ENCODE measurements around the gene RGS21. TPM values are rescaled to one million over a fixed set of nuclear protein-coding genes. Genes with fewer than 3 reads are reported as not detected.
"Not testable (repeated sequence)": the region's sequence is repeated elsewhere in the genome, so short reads cannot be mapped to it uniquely, and the experiment has no call there.

The RGS21 gene, protein sequence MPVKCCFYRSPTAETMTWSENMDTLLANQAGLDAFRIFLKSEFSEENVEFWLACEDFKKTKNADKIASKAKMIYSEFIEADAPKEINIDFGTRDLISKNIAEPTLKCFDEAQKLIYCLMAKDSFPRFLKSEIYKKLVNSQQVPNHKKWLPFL
- total RNA-seq: not detected

- peak; percentile 1 for DNase-seq
Observed at GRCh38 chr1:192316942-192317450, at the start of gene RGS21. Gene RGS21 (plus strand): TSS chr1:192316992. CDS start chr1:192343037, 26,045 bp downstream.

GRCh38 chr1:192268468-192269052 is 48.2 kb upstream of the RGS21 start:
- DNase-seq: no peak

DNA sequence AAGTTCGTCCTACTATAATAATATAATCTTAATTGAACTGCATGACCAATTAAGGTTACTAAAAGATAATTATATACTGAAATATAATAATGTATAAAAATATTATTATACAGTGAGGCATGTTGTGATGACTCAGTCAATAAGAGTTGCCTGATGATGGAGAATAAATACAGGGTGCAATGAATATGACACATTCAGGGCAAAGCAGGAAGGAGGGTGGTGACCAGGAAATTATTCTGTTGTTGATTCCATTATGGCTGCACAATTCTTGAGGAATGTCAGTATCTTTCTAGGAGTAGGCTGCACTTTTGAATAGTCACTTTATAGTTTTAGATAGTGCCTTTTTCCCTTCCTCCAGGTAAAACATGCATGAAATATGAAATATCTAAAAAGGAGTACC is 46.4 kb upstream of the RGS21 start:
- DNase-seq: no peak

- no peak for DNase-seq
Observed at GRCh38 chr1:192272732-192273131, 44.1 kb upstream of the RGS21 start.

DNA sequence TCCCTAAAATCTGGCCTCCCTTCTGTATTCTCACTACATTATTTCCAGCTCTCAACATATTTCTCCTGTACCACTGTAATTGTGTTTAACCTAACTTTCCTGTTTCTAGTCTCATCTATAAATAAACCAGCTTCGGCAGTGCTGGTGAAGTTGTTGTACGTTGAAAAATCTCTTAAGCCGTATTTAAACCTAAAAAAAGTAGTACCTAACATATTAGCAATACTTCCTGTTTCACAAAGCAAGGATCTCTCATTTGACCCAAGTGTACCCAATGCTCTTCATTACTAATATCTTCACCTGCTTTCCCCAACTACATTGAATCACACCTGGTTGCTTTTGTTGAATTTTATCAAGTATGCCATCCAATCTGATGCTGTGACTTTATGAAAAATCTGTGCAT is 42.2 kb upstream of the RGS21 start:
- DNase-seq: no peak

DNA sequence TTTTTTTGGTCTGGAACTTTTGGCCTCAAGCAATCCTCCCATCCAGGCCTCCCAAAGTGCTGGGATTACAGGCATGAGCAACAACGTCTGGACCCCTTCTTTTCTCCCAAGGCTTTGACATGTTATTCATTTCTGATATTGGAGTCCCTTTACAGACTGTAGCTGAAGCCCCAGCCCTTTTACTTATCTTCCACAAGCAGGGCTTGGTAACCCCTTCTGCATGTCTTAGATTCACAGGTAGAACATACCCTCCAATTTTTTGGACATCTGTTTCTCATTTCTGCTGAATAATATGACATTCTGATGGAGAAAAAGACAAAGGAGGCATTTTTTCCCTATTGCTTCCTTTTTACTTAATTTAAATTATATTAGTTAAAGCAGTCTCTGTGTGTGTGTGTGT is 39.2 kb upstream of the RGS21 start:
- DNase-seq: no peak

DNA sequence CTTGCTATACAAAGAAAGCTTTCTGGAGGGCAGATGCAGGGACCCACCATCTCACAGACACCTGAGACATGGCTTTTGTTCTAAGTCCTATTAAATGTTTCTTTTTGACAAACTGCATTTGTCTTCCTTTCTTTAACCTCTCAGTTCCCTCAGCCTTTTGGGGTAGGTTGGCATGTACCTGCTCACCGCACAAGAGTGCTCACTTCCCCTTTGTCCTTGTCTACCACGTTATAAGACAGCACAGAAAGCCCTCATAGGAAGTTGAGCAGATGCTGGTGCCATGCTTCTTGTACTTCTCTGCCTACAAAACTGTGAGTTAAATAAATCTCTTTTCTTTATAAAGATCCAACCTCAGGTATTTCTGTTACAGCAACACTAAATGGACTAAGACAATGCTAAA is 31.9 kb upstream of the RGS21 start:
- DNase-seq: no peak

- DNase-seq: no peak
Observed at GRCh38 chr1:192303029-192303428, 13.8 kb upstream of the RGS21 start.

DNA sequence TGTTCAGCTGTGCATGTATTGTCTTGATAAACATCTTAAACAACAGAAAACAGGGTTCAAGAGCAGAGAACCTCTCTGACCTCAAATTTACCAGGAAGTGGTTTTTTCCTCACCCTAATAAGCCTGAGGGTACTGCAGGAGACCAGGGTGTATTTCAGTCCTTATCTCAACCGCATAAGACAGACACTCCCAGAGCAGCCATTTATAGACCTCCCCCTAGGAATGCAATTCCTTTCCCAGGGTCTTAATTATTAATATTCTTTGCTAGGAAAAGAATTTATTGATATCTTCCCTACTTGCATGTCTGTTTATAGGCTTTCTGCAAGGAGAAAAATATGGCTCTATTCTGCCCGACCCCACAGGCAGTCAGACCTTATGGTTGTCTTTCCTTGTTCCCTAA is 8.5 kb upstream of the RGS21 start:
- not testable (repeated sequence) for DNase-seq

GRCh38 chr1:192311281-192311680 is 5.5 kb upstream of the RGS21 start:
- peak; percentile 9 for DNase-seq

- no peak for DNase-seq
Observed at GRCh38 chr1:192327997-192328396, 11.2 kb downstream of the RGS21 start.

DNA sequence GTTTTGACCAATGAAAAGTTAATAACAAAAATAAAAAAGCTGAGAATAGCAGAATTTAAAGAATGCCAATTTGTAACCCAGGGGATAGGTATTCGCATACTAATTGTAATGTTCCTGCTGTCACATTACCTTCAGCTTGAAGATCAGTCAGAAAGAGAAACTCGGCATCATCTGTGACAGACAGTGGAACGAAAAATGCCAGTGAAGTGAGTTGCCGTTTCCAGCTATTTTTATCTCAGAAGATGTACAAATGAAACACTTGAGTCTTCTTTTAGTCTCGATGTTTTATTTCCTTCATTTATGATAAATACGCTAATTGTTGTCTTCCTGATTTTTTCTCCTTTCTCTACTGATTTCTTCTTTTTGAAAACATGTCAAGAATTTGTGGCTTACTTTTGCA is 26.1 kb downstream of the RGS21 start:
- DNase-seq: no peak

GRCh38 chr1:192343344-192343743 is 26.6 kb downstream of the RGS21 start:
- DNase-seq: no peak

GRCh38 chr1:192349314-192349713 is 32.5 kb downstream of the RGS21 start:
- DNase-seq: no peak

GRCh38 chr1:192350356-192350755 is 33.6 kb downstream of the RGS21 start:
- no peak for DNase-seq

DNA sequence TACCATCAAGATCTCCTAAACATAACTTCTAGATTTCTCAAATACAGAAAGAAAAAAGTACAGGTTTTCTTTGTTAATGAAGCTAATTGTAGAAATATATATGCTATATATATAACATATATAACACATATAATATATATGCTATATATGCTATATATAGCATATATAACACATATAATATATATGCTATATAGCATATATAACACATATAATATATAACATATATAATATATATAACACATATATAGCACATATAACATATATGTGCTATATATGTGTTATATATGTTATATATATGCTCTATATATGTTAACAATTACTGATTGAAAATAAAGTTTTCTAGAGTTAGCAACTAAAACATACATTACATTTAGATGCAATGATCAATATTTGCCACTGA is 34.8 kb downstream of the RGS21 start:
- DNase-seq: no peak

DNA sequence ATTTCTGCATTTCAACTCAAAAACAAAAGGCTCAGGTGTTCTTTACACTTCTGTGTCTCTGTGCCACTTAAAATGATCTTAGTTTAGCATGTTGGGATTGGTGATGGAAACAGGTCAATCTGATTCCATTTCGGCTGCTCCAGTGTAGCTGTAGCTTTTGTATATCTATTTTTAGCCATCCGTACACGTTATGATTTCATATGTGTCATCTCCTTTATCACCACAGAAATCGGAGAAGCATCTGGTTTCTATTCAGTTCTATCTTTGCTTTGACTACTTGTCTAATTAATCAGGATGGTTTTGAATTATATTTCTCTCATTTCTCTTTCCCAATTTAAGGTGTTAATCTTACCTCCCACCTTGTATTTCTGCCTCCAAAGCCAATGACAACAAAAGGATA is 41.1 kb downstream of the RGS21 start:
- DNase-seq: no peak

DNA sequence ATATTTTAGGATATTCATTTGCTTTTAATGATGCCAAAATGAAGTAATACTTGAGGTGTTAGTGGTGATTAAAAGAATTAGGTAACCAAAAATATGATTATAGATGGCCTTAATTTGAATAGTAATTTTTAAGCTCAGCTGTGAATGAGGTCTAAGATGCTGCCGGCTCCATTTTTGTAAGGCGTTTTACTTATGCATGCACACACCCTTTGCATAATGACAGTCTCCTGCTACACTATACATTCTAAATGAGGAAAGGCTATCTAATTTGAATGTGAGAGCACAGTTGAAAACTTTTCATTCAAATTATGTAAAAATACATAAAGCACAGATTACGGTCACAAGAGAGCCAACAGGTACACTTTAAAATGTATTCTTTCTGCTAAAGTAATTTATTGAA is 41.6 kb downstream of the RGS21 start:
- DNase-seq: no peak

DNA sequence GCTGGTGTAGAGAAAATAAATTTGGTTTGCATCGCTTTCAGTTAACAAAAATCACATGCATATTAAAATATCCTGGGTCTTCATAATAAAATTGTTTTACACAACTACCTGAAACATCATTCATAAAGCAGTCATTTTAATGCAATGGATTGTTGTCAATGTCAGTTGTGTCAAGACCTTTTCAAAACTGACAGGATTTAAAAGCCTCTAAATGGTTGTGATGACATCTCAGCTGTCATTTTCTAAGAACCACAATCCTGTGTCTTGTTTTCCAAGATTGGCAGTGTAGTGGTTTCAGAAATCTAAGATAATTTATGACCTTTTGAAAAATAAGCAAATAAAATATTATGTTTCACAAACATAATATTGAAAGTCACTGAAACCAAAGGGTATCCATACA is 42.0 kb downstream of the RGS21 start:
- no peak for DNase-seq

- no peak for DNase-seq
Observed at GRCh38 chr1:192363177-192363576, 46.4 kb downstream of the RGS21 start.

DNA sequence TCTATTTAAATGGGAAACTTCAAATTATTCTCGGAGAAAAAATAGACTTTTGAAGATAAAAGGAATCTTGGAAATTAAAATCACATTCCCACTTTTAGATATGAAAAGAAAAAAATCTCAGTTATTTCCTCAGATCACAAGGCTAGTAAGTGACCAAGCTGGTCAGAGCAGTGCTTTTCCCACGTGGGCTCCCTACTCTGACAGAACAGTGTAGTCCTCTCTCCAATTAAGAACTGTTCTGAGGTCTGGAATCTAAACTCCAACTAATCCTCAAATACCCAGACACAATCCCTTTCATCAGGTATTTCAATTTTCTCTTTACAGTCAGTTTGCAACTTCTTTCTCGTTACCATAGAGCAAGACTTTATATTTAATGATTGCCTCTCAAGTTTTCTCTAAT is 50.6 kb downstream of the RGS21 start:
- DNase-seq: no peak

GRCh38 chr1:192375306-192375705 is 58.5 kb downstream of the RGS21 start:
- DNase-seq: no peak

GRCh38 chr1:192376374-192376773 is 59.6 kb downstream of the RGS21 start:
- DNase-seq: no peak

- no peak for DNase-seq
Observed at GRCh38 chr1:192378276-192378675, 61.5 kb downstream of the RGS21 start.

DNA sequence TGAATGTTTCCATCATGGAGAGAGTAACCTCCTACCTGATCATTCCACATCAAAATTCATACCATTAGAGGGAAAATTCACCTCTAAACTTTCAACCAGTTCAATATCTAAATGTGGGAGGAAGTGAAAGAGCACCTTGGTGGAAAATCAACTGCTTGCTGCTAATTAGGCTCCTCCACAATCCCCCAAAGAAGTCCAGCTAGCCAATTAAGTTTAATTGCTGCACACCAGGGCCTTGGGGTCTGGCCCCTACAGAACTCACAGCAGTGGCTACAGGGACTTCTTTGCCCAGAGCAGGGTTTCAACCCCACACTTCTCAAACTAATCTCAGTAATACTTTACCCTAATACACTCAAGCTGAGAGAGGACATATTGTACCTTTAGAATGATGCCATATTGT is 62.1 kb downstream of the RGS21 start:
- DNase-seq: no peak

Measured in skin of body (tissue), 2 donors.